Rectal smooth muscle tissue (tissue), 1 donor: Measurements from ENCODE around the gene SSBP4.
A peak's percentile ranks its signal among the peaks of the same experiment; 100 is the strongest.

Experiments used
- H3K27ac ChIP-seq: one replicate; pipeline ENCODE4 v1.7.0; 2013; ENCODE audit warnings: low read depth, low read length, inconsistent platforms
- H3K27me3 ChIP-seq: one replicate; pipeline ENCODE4 v1.7.0; 2013; ENCODE audit warnings: low read length; ENCODE audit not compliant: control insufficient read depth, insufficient read depth
- H3K36me3 ChIP-seq: one replicate; pipeline ENCODE4 v1.7.0; 2013; ENCODE audit warnings: low read length; ENCODE audit not compliant: control insufficient read depth, insufficient read depth
- H3K4me1 ChIP-seq: one replicate; pipeline ENCODE4 v1.7.0; 2013; ENCODE audit warnings: low read length; ENCODE audit not compliant: control insufficient read depth, insufficient read depth
- H3K4me3 ChIP-seq: one replicate; pipeline ENCODE4 v1.7.0; 2013; ENCODE audit warnings: low read length
- H3K9ac ChIP-seq: one replicate; pipeline ENCODE4 v1.7.0; 2013; ENCODE audit warnings: low read length

The SSBP4 gene

DNA sequence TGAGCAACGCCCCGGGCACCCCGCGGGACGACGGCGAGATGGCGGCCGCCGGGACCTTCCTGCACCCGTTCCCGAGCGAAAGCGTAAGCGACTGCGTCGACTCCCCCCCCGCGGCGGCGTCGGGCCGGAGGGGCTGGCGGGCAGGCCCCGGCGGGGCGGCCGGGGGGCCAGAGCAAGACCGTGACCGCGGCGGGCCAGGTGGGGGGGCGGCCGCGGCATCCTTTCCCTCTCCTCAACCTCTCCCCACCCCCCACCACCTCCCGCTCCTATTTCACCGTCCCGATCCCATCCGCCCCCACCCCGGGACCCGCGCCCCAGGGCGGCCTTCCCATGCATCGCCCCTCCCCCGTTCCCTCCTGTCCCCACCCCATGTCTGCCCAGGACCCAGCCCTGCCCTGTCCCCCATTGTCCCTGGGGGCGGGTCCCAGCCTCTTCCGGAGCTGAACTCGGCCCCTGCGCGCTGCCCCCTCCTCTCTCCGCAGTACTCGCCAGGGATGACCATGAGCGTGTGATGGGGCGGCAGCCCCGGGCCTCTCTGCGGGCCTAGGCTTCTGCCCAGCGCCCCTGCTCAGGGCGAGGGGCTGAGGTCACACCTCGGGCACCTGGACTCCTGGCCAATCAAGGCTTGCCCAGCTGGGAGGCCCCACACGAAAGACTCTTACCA lies 14.7 kb downstream of the SSBP4 start:
- peak overlapping the region; percentile 21 for H3K4me3 ChIP-seq
- no peak overlapping the region for H3K27ac ChIP-seq
- no peak overlapping the region for H3K9ac ChIP-seq
- H3K36me3 ChIP-seq: no peaks in the 10 kb centered on the region
- peaks cover 4% of the 10 kb centered on the region for H3K4me1 ChIP-seq
- peaks cover 3% of the 10 kb centered on the region for H3K27me3 ChIP-seq

DNA sequence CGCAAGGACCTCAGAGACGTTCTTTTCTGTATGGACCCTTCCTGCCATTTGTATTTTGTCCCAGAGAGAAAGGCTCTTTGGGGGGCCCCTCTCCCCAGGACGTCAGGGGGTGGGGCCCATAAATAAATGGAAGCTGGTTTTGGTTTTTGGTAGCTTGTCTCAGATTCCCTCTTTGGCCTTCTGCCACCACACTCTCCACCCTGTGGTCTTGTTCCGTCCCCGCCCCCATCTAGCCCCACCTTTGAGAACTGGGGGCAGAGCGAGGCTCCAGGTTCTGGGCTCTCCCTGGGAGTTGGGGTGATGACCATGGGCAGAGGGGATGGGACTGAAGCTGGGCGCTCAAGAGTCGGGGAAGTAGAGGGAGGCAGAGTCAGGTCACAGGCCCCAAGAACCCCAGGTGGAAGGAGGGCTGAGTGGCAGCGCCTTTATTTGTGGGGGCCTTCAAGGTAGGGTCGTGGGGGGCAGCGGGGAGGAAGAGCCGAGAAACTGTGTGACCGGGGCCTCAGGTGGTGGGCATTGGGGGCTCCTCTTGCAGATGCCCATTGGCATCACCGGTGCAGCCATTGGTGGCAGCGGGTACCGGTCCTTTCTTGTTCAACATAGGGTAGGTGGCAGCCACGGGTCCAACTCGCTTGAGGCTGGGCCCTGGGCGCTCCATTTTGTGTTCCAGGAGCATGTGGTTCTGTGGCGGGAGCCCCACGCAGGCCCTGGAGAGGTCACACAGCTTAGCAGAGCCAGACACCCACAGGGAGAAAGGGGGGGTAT lies 15.4 kb downstream of the SSBP4 start:
- H3K9ac ChIP-seq: no peak overlapping the region
- peaks cover 3% of the 10 kb centered on the region for H3K27me3 ChIP-seq
- peak overlapping the region; percentile 8 for H3K4me3 ChIP-seq
- peaks cover 3% of the 10 kb centered on the region for H3K4me1 ChIP-seq
- no peaks in the 10 kb centered on the region for H3K36me3 ChIP-seq
- H3K27ac ChIP-seq: no peak overlapping the region

DNA sequence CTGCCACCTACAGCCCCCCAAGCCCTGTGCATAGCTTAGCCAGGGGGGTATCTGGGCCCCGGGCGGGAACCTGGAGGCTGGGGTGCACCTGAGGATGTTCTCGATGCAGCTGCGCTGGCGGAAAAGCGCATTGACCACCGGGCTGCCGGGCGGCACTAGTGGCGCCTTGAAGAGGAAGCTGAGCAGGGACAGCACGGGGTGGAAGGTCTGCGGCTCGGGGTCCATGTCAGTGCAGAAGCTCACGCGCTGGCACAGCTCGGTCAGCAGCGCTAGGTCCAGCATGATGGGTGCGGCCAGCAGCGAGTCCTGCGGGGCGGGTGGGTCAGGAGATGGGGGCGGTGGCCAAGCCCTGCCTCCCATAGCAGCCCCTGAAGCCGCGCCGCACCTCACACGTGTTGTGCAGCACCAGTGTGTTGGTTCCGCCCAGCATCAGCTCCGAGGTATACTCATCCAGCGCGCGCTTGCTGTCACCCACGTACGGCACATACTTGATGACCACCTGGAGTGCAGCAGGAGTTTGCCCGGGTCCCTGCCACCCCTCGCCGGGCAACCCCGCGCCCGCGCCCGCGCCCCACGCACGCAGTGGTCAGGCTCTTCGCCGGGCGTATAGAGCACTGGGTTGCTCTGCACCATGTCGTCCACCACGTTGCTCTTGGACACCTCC lies 16.1 kb downstream of the SSBP4 start:
- Histone ChIP-seq H3K4me1 (peaks cover 3% of the 10 kb centered on the region), H3K9ac (no peak overlapping the region), H3K4me3 (no peak overlapping the region), H3K27ac (no peak overlapping the region), H3K36me3 (no peaks in the 10 kb centered on the region), H3K27me3 (peaks cover 3% of the 10 kb centered on the region)

DNA sequence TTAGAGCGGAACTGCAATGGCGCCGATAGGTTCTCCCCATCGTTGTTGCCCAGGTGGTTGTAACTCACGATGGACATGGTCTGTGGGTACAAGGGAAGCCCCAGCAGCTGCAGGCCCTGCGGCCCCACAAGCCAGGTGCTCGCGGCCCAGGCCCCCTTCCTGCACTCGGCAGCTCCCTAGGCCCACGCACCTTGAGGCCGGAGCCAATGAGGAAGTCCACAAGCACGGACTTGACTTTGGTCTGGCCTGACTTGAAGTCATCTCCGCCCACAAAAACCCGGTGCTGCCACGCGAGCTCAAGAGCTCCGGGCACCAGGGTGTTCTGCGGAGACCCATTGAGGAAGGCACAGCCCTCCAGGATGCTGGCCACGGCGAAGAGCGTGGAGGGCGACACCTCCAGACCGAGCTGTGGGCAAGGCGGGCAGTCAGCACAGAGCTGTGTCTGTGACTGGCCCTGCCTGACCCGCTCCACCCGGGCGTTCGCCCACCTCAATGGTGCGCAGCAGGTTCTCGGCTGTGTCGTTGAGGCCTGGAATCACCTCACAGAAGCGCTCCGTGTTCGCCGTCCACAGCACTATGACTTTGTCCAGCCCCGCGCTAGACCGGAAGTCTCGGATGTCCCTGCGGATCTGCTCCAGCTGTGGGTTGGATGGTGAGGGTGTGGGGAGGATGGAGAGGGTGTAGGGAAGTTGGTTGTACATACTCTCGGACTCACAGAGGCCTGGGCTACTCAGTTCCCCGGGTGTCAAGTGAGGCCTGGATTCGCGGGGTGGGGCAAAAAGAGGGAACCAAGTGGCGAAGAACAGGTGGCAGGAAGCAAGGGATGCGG lies 16.9 kb downstream of the SSBP4 start:
- H3K9ac ChIP-seq: no peak overlapping the region
- no peak overlapping the region for H3K27ac ChIP-seq
- H3K36me3 ChIP-seq: no peaks in the 10 kb centered on the region
- H3K27me3 ChIP-seq: peaks cover 3% of the 10 kb centered on the region
- peaks cover 3% of the 10 kb centered on the region for H3K4me1 ChIP-seq
- no peak overlapping the region for H3K4me3 ChIP-seq

DNA sequence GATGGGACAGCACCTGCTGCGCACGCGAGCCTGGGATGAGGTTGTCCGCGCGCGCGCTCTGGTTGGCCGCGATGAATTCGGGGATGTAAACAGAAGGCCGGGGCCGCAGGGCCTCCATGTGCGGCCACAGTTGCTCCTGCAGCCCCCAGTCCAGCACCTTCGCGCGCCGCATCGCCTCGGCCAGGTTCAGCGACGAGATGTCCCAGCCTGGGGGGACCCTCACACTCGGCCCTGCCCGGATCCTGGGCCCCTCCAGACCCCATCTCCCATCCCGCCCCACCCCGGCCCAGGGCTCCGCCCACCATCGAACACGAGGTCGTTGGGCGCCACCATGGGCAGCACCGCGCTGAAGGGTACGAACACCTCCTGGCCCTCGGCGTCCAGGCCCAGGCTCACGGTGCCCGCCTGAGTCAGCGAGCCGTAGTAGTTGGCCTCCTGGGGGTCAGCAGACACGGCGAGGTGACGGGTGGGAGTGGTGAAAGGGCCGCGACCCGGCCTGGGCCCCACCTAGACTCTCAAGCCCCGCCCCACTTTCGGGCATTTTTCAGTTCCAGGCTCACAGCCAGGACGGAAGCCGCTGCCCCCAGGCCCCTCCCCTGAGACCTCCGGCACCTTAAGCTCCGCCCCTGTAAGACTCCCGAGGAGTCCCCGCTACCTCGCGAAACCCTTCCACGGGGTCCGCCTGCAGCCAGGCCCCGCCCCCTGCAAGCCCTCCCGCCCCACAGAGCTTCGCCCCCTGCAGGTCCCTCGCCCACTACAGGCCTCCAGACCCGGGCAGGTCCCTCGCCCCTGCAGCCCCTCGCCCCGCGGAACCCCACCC lies 17.7 kb downstream of the SSBP4 start:
- no peaks in the 10 kb centered on the region for H3K36me3 ChIP-seq
- peaks cover 3% of the 10 kb centered on the region for H3K27me3 ChIP-seq
- peaks cover 3% of the 10 kb centered on the region for H3K4me1 ChIP-seq
- H3K9ac ChIP-seq: no peak overlapping the region
- peak overlapping the region; percentile 65 for H3K4me3 ChIP-seq
- no peak overlapping the region for H3K27ac ChIP-seq

DNA sequence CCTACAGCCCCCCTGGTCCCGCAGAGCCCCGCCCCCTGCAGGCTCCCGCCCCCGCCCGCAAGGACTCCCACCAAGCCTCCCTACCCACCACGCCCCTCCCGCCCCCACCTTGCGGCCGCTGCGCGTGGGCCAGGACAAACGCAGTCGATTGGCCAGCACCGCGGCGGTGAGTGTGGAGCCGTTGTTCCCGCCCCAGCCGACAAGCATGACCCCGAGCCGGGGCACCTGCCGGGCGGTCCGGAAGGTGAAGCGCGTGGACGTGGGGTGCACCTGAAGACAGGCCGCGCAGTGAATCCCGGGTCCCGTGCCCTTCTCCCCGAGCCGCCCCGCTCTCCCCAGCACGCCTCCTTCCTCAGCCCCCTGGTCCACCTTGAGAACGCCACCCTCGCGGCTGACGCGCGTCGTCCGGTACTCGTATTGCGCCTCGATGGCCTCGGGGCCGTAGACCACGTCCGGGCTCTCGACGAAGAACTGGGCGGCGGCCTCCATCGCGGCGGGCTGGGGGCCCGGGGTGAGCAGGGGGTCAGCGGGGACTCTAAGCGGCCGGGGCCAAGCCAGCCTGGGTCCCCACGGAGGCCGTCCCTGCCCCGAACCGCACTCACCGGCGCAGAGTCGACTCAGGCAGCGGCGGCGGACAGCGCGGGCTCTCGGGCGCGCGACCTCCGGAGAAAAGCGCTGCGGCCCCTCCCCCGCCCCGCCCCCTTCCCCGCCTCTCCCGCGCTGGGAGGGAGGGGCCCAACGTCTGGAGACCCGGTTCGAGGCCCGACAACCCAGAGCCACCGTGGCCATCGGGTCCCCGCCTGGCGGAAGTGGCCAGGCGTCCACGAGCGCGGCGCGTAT lies 18.5 kb downstream of the SSBP4 start, which contains the start of gene ISYNA1:
ISYNA1 (minus strand) TSS at position 643 of the 840 bp plus-strand sequence; CDS start at position 489, 154 bp downstream.
- peaks cover 3% of the 10 kb centered on the region for H3K4me1 ChIP-seq
- peaks cover 3% of the 10 kb centered on the region for H3K27me3 ChIP-seq
- no peak within 1 kb of the TSS for H3K9ac ChIP-seq
- peak within 1 kb of the TSS; percentile 65 for H3K4me3 ChIP-seq
- H3K27ac ChIP-seq: no peak within 1 kb of the TSS
- no peaks in the 10 kb centered on the region for H3K36me3 ChIP-seq

DNA sequence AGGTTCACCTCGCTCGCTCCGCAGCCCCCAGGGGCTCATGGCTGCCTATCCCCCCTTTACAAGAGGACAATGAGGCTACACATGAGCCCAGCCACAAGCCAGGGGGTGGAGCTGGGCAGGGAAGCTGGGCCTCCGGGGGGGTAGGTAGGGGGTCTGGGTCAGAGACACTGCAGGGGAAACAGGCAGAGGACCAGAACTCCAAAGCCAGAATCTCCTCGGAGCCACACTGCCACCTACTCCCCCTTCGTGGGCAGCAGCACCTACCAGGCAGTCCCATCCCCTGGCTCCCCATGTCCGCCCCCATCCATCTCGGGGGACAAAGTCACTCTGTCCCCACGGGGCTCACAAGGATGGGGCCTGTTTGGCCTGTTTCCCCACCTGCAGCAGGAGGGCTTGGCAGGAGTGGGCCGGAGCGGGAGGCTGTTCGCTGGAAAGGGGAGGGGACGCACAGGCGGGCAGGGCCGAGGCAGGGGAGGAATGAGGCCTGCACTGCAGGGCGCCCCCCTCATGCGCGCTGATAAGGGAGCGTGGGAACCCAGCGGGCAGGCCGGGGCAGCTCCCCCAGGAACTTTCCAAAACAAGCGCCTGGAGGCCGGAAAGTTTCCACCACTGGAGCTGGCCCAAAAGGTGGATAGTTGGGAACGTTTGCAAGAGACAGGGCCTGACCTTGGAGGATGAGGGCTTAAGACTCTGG lies 19.3 kb downstream of the SSBP4 start:
- Histone ChIP-seq H3K9ac (no peak overlapping the region), H3K27me3 (peaks cover 3% of the 10 kb centered on the region), H3K36me3 (no peaks in the 10 kb centered on the region), H3K4me3 (peak overlapping the region; percentile 44), H3K4me1 (peaks cover 3% of the 10 kb centered on the region), H3K27ac (no peak overlapping the region)

DNA sequence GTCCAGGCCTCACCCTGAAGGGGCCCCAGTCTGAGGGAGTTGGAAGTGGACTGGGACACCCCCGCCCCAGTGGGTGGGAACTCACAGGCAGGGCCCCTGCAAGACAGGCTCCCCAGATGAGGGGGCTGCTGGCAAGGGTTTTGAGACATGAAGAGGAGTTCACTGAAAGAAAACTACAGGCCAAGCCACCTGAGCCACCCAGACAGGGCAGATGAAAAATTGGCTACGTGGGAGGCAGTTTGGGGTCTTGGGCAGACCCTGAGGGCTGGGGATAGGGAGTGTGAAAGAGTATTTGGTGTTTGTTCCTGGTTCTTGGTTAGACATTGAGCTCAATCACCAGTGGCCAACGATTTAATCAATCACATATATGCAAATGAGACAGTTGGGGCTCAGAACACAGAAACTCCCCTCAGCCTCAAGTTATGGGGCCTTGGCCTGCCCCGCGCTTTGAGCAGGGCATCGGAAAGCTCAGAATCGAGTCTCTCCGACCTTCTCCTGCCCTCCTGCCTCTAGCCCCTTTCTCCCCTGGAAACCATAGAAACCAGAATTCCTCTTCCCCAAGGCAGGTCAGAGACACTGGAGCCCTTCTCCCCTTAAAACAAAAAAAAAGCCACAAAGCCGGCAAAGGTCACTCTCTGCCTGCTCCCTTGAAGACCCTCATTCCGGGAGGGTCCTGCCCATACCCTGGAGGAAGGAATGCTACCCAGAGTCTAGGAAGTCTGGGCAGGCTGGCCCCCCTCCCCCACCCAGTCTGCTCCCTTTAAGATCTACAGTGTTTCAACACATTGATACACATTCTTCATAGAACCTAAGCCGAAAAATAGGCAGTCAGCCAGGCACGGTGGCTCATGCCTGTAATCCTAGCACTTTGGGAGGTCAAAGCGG lies 20.1 kb downstream of the SSBP4 start:
- Histone ChIP-seq H3K9ac (no peak overlapping the region), H3K4me3 (no peak overlapping the region), H3K27ac (no peak overlapping the region), H3K4me1 (peaks cover 3% of the 10 kb centered on the region), H3K36me3 (no peaks in the 10 kb centered on the region), H3K27me3 (peaks cover 3% of the 10 kb centered on the region)

DNA sequence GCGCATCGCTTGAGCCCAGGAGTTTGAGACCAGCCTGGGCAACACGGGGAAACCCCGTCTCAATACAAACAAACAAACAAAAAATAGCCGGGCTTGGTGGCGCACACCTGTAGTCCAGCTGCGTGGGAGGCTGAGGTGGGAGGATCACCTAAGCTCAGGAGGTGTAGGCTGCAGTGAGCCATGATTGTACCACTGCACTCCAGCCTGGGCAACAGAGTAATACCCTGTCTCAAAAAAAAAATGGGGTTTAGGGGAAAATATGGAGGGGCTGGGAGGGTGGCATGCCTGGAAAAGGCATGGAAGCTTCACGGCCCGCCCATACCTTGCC lies 20.7 kb downstream of the SSBP4 start:
- H3K9ac ChIP-seq: no peak overlapping the region
- H3K36me3 ChIP-seq: peaks cover 5% of the 10 kb centered on the region
- no peak overlapping the region for H3K4me3 ChIP-seq
- H3K27ac ChIP-seq: no peak overlapping the region
- peaks cover 3% of the 10 kb centered on the region for H3K27me3 ChIP-seq
- peaks cover 3% of the 10 kb centered on the region for H3K4me1 ChIP-seq

DNA sequence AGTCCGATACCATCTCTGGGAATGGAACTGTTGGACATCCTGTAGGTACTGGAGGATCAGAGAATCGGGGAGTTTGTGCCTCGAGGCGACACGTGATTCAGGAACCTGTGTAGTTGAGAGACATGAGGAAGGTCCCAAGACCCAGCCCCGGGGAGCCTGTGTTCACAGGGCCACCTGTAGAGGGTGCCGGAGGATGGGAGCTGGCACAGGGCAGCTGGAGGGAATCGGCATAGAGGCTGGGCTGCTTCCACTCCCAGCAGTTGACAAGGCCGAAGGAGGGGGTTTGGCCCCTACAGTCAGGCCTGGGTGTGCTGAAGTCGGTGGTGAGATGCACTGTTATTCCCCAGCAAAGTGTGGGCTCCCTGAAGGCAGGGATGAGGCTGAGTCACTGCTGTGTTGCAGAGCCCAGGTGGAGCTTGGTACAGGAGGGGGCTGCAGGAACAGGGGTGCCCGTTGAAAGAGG lies 21.2 kb downstream of the SSBP4 start:
- Histone ChIP-seq H3K4me1 (peaks cover 3% of the 10 kb centered on the region), H3K27ac (no peak overlapping the region), H3K9ac (no peak overlapping the region), H3K4me3 (no peak overlapping the region), H3K36me3 (peaks cover 6% of the 10 kb centered on the region), H3K27me3 (peaks cover 3% of the 10 kb centered on the region)
